Ascending aorta (tissue), 2 donors: ENCODE results near the gene RGS3. TPM values are rescaled to one million over a fixed set of nuclear protein-coding genes. Genes with fewer than 3 reads are reported as not detected.

ENCODE experiments used
- DNase-seq, 2 donors: peaks; one replicate each; pipeline ENCODE4 v3.0.0-alpha.2; 2019; ENCODE audit warnings: low spot score in 2 of 2
- H3K27ac ChIP-seq, 2 donors: fragments of 200-600 bp; sonication (generic); one replicate each; pipeline ENCODE4 v1.5.1; 2016 to 2017; ENCODE audit warnings: mild to moderate bottlenecking in 1 of 2
- H3K27me3 ChIP-seq: fragments of 200-600 bp; sonication (generic); one replicate; pipeline ENCODE4 v1.5.1; 2017
- H3K36me3 ChIP-seq, 2 donors: fragments of 200-600 bp; sonication (generic); one replicate each; pipeline ENCODE4 v1.5.1; 2016
- H3K4me1 ChIP-seq, 2 donors: fragments of 200-600 bp; sonication (generic); one replicate each; pipeline ENCODE4 v1.5.1; 2016 to 2017; ENCODE audit warnings: mild to moderate bottlenecking in 1 of 2
- H3K4me3 ChIP-seq, 2 donors: fragments of 200-600 bp; sonication (generic); one replicate each; pipeline ENCODE4 v1.5.1; 2016 to 2017; ENCODE audit warnings: mild to moderate bottlenecking in 1 of 2
- H3K9me3 ChIP-seq, 2 donors: fragments of 200-600 bp; sonication (generic); one replicate each; pipeline ENCODE4 v1.5.1; 2016
- intact Hi-C: fragments of 100-400 bp; cut with DNase I; formaldehyde crosslinking; loops from one replicate; pipeline ENCODE4 v1.15.1; 2023
- total RNA-seq: library from RNA; depleted of rRNA; stranded (reverse); fragments of >200 nt; gene quantifications from one replicate; pipeline ENCODE4 v1.1.0, GENCODE V29; 2016
- TF ChIP-seq, protein P1 (sequence below), 3 experiments: fragments of 200-600 bp in 2 of 3; fragments of 450-650 bp in 1 of 3; sonication (generic) in 2 of 3; IDR thresholded peaks; one replicate each; pipeline ENCODE4 v1.5.1; 2016 to 2019; ENCODE audit warnings: antibody characterized with exemption in 3 of 3, mild to moderate bottlenecking in 1 of 3, moderate library complexity in 1 of 3

The RGS3 gene
- total RNA-seq, 1 donor from 2014 or later: 125 TPM

DNA sequence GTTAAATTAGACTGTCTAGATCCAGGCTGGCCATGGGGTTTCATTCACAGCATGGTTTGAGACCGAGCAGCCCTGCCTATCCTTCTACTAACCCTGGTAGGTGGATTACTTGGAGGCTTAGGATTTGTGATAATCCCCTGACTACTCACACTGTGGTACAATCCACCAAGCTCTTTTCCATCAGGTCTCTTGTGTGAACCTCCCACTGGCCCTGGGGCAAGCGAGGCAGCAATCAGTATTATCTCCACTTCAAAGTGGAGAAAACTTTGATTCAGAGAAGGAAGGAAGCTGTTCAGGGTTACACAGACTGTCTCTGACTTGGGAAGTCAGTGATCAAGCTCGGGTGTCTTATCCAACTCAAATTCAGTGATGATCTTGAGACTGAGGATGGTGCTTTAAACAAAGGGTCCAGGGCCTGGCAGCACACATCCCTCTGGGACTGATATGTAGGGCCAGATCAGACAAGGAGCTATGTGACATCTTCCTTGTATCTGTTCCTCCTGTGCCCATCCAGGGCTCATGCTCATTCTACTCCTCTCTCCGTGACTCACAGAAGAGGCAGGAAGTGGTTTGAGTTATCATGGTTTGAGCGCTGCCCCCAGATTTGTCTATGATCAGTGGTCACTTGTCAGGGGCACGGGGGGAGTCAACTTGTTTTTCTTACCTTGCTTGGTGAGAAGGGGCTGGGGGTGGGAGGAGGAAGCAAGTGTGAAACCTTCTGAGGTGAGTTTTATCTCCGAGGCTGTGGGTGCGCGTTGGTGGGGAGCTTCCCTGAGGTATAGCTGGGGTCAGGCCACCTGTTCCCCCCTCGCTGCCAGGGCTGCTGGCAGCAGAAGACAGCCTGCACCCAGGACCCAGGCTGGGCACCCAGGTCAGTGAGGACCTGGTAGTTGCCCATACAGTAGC, 48.6 kb downstream of the RGS3 start:
- Histone ChIP-seq H3K27me3 (no peaks in the 10 kb centered on the region), H3K9me3 (no peaks in the 10 kb centered on the region), H3K27ac (peak overlapping the region; percentile 73 to 80), H3K36me3 (peaks cover 20 to 35% of the 10 kb centered on the region in 2 donors), H3K4me1 (peaks cover 4 to 28% of the 10 kb centered on the region in 2 donors), H3K4me3 (no peak overlapping the region)
- DNase-seq: no peak
- intact Hi-C loops: no loop called here
- TF ChIP-seq, protein P1, sequence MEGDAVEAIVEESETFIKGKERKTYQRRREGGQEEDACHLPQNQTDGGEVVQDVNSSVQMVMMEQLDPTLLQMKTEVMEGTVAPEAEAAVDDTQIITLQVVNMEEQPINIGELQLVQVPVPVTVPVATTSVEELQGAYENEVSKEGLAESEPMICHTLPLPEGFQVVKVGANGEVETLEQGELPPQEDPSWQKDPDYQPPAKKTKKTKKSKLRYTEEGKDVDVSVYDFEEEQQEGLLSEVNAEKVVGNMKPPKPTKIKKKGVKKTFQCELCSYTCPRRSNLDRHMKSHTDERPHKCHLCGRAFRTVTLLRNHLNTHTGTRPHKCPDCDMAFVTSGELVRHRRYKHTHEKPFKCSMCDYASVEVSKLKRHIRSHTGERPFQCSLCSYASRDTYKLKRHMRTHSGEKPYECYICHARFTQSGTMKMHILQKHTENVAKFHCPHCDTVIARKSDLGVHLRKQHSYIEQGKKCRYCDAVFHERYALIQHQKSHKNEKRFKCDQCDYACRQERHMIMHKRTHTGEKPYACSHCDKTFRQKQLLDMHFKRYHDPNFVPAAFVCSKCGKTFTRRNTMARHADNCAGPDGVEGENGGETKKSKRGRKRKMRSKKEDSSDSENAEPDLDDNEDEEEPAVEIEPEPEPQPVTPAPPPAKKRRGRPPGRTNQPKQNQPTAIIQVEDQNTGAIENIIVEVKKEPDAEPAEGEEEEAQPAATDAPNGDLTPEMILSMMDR (IDR thresholded peaks at IDR 0.05): no peak

DNA sequence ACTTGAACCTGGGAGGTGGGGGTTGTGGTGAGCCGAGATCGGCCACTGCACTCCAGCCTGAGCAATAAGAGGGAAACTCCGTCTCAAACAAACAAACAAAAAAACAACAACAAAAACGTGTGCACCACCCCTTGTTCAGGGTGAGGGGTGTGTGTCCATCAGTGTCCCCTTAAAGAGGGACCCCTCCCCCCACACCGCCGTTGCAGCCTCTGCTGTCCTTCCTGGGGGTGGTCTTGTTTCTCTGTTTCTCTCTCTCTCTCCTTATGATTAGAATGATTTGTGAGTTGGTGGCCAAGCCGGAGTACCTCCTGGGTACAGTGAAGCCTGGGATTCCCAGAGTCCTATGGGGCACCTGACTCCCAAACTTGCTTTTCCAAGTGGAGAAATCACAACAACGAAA, 49.6 kb downstream of the RGS3 start:
- DNase-seq: no peak
- Histone ChIP-seq H3K27ac (no peak overlapping the region), H3K4me1 (peaks cover 4 to 28% of the 10 kb centered on the region in 2 donors), H3K27me3 (no peaks in the 10 kb centered on the region), H3K36me3 (peaks cover 14 to 31% of the 10 kb centered on the region in 2 donors), H3K4me3 (no peak overlapping the region), H3K9me3 (no peaks in the 10 kb centered on the region)
- TF ChIP-seq, protein P1 (IDR thresholded peaks at IDR 0.05): no peak
- intact Hi-C loops: no loop called here

DNA sequence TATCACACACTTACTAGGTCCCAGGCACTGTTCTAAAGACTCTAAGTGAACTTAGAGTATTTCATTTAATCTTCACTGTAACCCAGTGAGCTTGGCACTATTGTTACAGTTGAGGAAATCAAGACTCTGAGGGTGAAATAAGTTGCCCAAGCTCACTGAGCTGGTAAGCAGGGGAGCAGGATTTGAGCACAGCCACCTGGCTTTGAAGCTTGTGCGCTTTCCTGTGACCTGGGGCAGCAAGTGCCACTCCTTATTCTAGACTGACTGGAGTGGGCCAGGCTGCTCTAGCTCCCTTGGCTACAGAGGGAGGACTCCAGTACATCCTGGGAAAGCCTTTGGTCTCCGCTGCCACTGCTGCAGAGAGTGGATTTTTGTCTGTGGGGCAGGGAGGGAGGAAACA, 50.0 kb downstream of the RGS3 start:
- Histone ChIP-seq H3K4me3 (no peak overlapping the region), H3K27me3 (no peaks in the 10 kb centered on the region), H3K36me3 (peaks cover 14 to 31% of the 10 kb centered on the region in 2 donors), H3K27ac (no peak overlapping the region), H3K4me1 (peaks cover 4 to 26% of the 10 kb centered on the region in 2 donors), H3K9me3 (no peaks in the 10 kb centered on the region)
- intact Hi-C loops: no loop called here
- TF ChIP-seq, protein P1 (IDR thresholded peaks at IDR 0.05): no peak
- no peak for DNase-seq

DNA sequence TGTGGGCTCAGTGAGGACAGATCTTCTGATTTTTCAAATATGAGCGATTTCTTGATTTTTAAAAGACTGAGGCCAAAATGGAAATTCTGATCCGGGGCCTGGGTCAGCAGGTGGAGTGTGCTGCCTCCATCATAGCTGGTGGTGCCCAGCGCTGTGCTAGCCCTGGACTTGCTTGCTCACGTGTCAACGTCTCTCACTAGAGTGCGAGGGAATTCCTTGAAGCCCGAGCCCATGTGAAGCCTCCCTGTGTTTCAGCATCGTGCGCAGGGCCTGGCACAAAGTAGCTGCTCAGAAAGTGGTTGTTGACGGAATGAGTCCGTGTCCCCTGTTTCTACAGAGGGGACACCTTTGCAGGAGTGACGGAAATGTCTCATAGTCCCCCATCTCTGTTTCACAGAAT, 50.5 kb downstream of the RGS3 start:
- peaks cover 6 to 21% of the 10 kb centered on the region in 2 donors for H3K4me1 ChIP-seq
- H3K27me3 ChIP-seq: no peaks in the 10 kb centered on the region
- TF ChIP-seq, protein P1 (IDR thresholded peaks at IDR 0.05): no peak
- H3K36me3 ChIP-seq: peaks cover 14 to 31% of the 10 kb centered on the region in 2 donors
- H3K27ac ChIP-seq: no peak overlapping the region
- DNase-seq: no peak
- no peaks in the 10 kb centered on the region for H3K9me3 ChIP-seq
- no peak overlapping the region for H3K4me3 ChIP-seq
- intact Hi-C loops: no loop called here

DNA sequence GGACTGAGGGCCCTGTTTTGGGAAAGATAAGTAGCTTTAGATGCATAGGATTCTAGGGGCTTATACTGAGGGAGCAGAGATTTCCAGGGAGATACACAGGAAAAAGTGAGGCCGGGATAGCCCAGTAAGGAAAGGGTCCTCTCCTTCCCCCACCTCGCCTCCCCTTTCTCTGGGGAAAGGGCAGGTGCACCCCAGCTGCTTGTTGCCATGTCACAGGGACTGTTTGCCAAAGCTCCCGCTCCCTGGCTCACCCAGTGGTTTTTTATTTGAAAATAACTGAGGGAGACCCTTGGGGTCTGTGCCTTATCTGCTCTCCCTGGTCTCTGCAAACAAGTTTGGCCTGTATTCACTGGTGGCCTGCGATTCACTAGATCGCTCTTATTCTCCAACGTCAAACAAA, 51.2 kb downstream of the RGS3 start:
- TF ChIP-seq, protein P1 (IDR thresholded peaks at IDR 0.05): no peak
- intact Hi-C loops: no loop called here
- Histone ChIP-seq H3K27ac (no peak overlapping the region), H3K4me1 (peaks cover 11 to 19% of the 10 kb centered on the region in 2 donors), H3K27me3 (no peaks in the 10 kb centered on the region), H3K36me3 (peaks cover 14 to 31% of the 10 kb centered on the region in 2 donors), H3K9me3 (no peaks in the 10 kb centered on the region), H3K4me3 (no peak overlapping the region)
- no peak for DNase-seq
